Keratinocyte (primary cell): ENCODE measurements around the gene HSPB2. TPM values are rescaled to one million over a fixed set of nuclear protein-coding genes. Genes with fewer than 3 reads are reported as not detected.

ENCODE experiments used
- DNase-seq: peaks from one replicate; pipeline ENCODE4 v3.0.0-alpha.2; 2011; ENCODE audit warnings: low read depth, missing footprints, low spot score
- FAIRE-seq: peaks from 2 replicates; lab custom pipeline; 2011; peaks lifted over from hg19 to GRCh38; lab: Jason Lieb, UNC
- H2AFZ ChIP-seq: 2 replicates; pipeline ENCODE4 v1.6.0; 2012; ENCODE audit warnings: low read length, control low read depth, inconsistent platforms; ENCODE audit not compliant: control insufficient read depth
- H3K27ac ChIP-seq: 2 replicates; pipeline ENCODE4 v1.5.1; 2011; ENCODE audit warnings: low read length; ENCODE audit not compliant: control insufficient read depth, insufficient read depth
- H3K27me3 ChIP-seq: 3 replicates; pipeline ENCODE4 v1.6.0; 2011; ENCODE audit warnings: low read length; ENCODE audit not compliant: control insufficient read depth, insufficient read depth; ENCODE audit errors: extremely low read depth
- H3K36me3 ChIP-seq, 2 experiments: 2 replicates in 1 of 2; 3 replicates in 1 of 2; pipeline ENCODE4 v1.5.1; 2011; ENCODE audit warnings: low read length in 2 of 2, mild to moderate bottlenecking in 1 of 2; ENCODE audit not compliant: control insufficient read depth in 2 of 2, insufficient read depth in 2 of 2; ENCODE audit errors: extremely low read depth in 1 of 2
- H3K4me1 ChIP-seq: 3 replicates; pipeline ENCODE4 v1.5.1; 2011; ENCODE audit warnings: low read length; ENCODE audit not compliant: control insufficient read depth, insufficient read depth; ENCODE audit errors: extremely low read depth
- H3K4me2 ChIP-seq: 3 replicates; pipeline ENCODE4 v1.6.0; 2011; ENCODE audit warnings: low read depth, low read length; ENCODE audit not compliant: control insufficient read depth, insufficient read depth; ENCODE audit errors: extremely low read depth
- H3K4me3 ChIP-seq, 3 experiments: fragments of 200-600 bp in 1 of 3; sonication (generic) in 1 of 3; 2 replicates in 2 of 3; 3 replicates in 1 of 3; pipeline ENCODE4 v1.5.1; 2011 to 2016; ENCODE audit warnings: low read length in 3 of 3, mild to moderate bottlenecking in 3 of 3, control low read depth in 2 of 3, inconsistent platforms in 1 of 3, low read depth in 1 of 3, mixed read lengths in 1 of 3, mixed run types in 1 of 3, moderate library complexity in 1 of 3; ENCODE audit not compliant: control insufficient read depth in 2 of 3, insufficient read depth in 2 of 3; ENCODE audit errors: extremely low read depth in 1 of 3
- H3K79me2 ChIP-seq: 2 replicates; pipeline ENCODE4 v1.6.0; 2012; ENCODE audit warnings: low read length; ENCODE audit not compliant: control insufficient read depth, insufficient read depth
- H3K9ac ChIP-seq: 3 replicates; pipeline ENCODE4 v1.6.0; 2011; ENCODE audit warnings: low read length; ENCODE audit not compliant: control insufficient read depth, insufficient read depth; ENCODE audit errors: extremely low read depth
- H3K9me1 ChIP-seq: 3 replicates; pipeline ENCODE4 v1.6.0; 2011; ENCODE audit warnings: low read length; ENCODE audit not compliant: control insufficient read depth, insufficient read depth; ENCODE audit errors: extremely low read depth
- H3K9me3 ChIP-seq: 2 replicates; pipeline ENCODE4 v1.5.1; 2012; ENCODE audit warnings: low read depth, low read length; ENCODE audit not compliant: control insufficient read depth
- H4K20me1 ChIP-seq: 3 replicates; pipeline ENCODE4 v1.6.0; 2011; ENCODE audit warnings: low read length; ENCODE audit not compliant: control insufficient read depth, insufficient read depth; ENCODE audit errors: extremely low read depth
- EZH2 ChIP-seq: IDR thresholded peaks from one replicate; pipeline ENCODE4 v1.6.1; 2012; ENCODE audit warnings: inconsistent platforms, mild to moderate bottlenecking, low read length, moderate library complexity
- dilution Hi-C: fragments of 300-500 bp; cut with MboI; formaldehyde crosslinking; loops from one replicate; pipeline ENCODE4 v1.7.0; 2020; ENCODE audit warnings: low sequenced_read_pairs; ENCODE audit not compliant: extremely low pct_ligation_motif_present
- polyA plus RNA-seq, 5 experiments: library from polyadenylated mRNA; depleted of rRNA in 3 of 5; stranded (reverse) in 3 of 5; stranded (forward) in 1 of 5; unstranded in 1 of 5; fragments of >200 nt; gene quantifications; 1 replicate in 1 of 5; 2 replicates in 3 of 5; 3 replicates in 1 of 5; pipeline versions ENCODE4 v1.2.1 to v1.2.3, GENCODE V29; 2011 to 2012; ENCODE audit warnings: missing spikeins in 2 of 5, low read depth in 1 of 5, low replicate concordance in 1 of 5
- TF ChIP-seq, protein P1 (sequence below), 3 experiments: IDR thresholded peaks in 1 of 3; conservative IDR thresholded peaks in 1 of 3; optimal IDR thresholded peaks in 1 of 3; 2 replicates in 2 of 3; 3 replicates in 1 of 3; pipeline versions ENCODE3 to v1.5.1; 2011; ENCODE audit warnings: low read length in 3 of 3, mild to moderate bottlenecking in 3 of 3, moderate library complexity in 2 of 3, control low read depth in 1 of 3, inconsistent platforms in 1 of 3; ENCODE audit not compliant: insufficient read depth in 2 of 3; ENCODE audit errors: extremely low read depth in 1 of 3

HSPB2 gene
- polyA plus RNA-seq, 1 donor (not counting 4 experiments of a cell fraction or from before 2014, with no cell fraction given): 0.22 TPM

- H3K9ac ChIP-seq: no peak overlapping the region
- H4K20me1 ChIP-seq: no peaks in the 10 kb centered on the region
- no peaks in the 10 kb centered on the region for H3K9me1 ChIP-seq
- no peaks in the 10 kb centered on the region for H3K27me3 ChIP-seq
- H3K9me3 ChIP-seq: no peaks in the 10 kb centered on the region
- TF ChIP-seq EZH2: no peak
- TF ChIP-seq, protein P1, sequence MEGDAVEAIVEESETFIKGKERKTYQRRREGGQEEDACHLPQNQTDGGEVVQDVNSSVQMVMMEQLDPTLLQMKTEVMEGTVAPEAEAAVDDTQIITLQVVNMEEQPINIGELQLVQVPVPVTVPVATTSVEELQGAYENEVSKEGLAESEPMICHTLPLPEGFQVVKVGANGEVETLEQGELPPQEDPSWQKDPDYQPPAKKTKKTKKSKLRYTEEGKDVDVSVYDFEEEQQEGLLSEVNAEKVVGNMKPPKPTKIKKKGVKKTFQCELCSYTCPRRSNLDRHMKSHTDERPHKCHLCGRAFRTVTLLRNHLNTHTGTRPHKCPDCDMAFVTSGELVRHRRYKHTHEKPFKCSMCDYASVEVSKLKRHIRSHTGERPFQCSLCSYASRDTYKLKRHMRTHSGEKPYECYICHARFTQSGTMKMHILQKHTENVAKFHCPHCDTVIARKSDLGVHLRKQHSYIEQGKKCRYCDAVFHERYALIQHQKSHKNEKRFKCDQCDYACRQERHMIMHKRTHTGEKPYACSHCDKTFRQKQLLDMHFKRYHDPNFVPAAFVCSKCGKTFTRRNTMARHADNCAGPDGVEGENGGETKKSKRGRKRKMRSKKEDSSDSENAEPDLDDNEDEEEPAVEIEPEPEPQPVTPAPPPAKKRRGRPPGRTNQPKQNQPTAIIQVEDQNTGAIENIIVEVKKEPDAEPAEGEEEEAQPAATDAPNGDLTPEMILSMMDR (optimal IDR thresholded peaks at IDR 0.05 in 1 of 3, IDR thresholded peaks at IDR 0.05 in 1 of 3, conservative IDR thresholded peaks at IDR 0.05 in 1 of 3; ENCODE audit: extremely low read depth in 1 of 3, insufficient read depth in 2 of 3, low read length in 3 of 3): no peak
- H3K4me2 ChIP-seq: peak overlapping the region; percentile 10
- H3K27ac ChIP-seq: no peak overlapping the region
- H2AFZ ChIP-seq: peak overlapping the region; percentile 16
- H3K79me2 ChIP-seq: no peaks in the 10 kb centered on the region
- H3K4me3 ChIP-seq: no peak overlapping the region
- dilution Hi-C loops: no loop called here
- H3K4me1 ChIP-seq: peaks cover 24% of the 10 kb centered on the region
- no peaks in the 10 kb centered on the region for H3K36me3 ChIP-seq
- DNase-seq: no peak
- FAIRE-seq: no peak
Measured at GRCh38 chr11:111923351-111923788, 10.8 kb downstream of the HSPB2 start.

- H3K27me3 ChIP-seq: no peaks in the 10 kb centered on the region
- H3K27ac ChIP-seq: no peak overlapping the region
- H3K36me3 ChIP-seq: no peaks in the 10 kb centered on the region
- dilution Hi-C loops: no loop called here
- H3K9me3 ChIP-seq: no peaks in the 10 kb centered on the region
- H3K4me3 ChIP-seq: no peak overlapping the region
- no peak for TF ChIP-seq EZH2
- TF ChIP-seq, protein P1 (optimal IDR thresholded peaks at IDR 0.05 in 1 of 3, IDR thresholded peaks at IDR 0.05 in 1 of 3, conservative IDR thresholded peaks at IDR 0.05 in 1 of 3; ENCODE audit: extremely low read depth in 1 of 3, insufficient read depth in 2 of 3, low read length in 3 of 3): no peak
- no peaks in the 10 kb centered on the region for H3K9me1 ChIP-seq
- H3K4me2 ChIP-seq: no peak overlapping the region
- H3K9ac ChIP-seq: no peak overlapping the region
- FAIRE-seq (no peak), DNase-seq (no peak)
- H2AFZ ChIP-seq: no peak overlapping the region
- no peaks in the 10 kb centered on the region for H4K20me1 ChIP-seq
- peaks cover 18% of the 10 kb centered on the region for H3K4me1 ChIP-seq
- no peaks in the 10 kb centered on the region for H3K79me2 ChIP-seq
Measured at GRCh38 chr11:111923951-111924350, 11.4 kb downstream of the HSPB2 start.
